ENCODE data around the gene TXNIP.

TXNIP gene

DNA sequence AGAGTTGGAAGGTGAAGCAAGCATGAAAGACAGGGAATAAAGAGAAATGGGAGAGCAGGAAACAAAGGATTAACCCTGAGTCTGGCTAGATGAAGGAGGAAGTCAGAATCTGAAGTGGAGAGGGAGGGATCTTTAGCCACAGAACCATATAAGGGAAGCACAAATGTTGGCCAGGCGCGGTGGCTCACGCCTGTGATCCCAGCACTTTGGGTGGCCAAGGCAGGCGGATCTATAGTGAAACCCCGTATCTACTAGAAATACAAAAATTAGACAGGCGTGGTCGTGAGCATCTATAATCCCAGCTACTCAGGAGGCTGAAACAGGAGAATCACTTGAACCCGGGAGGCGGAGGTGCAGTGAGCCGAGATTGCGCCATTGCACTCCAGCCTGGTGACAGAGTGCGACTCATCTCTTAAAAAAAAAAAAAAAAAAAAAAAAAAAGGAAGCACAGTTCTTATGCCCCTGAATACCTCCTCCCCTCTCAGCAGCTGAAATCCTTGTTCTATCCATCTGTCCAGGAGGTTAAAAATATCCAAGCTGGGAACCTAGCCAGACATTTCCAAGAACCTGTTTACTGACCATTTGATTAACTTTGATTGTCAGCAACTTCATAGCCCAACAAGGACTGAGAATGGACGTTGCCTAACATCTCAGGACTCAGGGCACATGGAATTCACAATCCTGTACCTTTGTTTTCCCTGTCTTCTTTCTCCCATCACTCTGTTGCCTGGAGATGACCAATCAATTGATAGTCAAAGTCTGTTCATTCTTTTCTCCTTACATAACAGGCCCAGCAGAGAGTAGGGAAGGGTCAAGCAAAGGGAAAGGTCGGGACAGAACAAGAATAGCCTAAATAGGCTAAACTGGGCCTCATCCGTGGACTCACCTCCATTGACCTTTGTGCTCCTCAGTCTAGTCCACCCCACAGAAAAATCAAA lies 10.6 kb downstream of the TXNIP start:
- no peak for DNase-seq

DNA sequence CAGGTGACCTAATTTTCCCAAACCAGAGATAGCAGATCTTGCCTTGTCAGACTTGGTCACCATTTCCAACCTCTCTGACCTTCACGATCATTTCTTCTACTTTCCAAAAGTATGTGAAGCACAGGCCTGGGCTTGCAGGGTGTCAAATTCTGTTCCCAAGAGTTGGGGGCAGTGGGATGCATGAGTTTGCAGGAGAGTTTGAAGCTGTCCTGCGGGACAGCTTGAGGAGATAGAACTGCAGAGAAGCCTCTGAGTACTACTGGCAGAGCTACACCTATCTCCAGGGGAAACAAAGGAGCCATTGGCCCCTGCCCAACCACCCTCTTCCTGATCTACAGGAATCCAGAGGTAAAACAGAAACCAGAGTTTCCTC lies 11.3 kb downstream of the TXNIP start:
- no peak for DNase-seq

DNA sequence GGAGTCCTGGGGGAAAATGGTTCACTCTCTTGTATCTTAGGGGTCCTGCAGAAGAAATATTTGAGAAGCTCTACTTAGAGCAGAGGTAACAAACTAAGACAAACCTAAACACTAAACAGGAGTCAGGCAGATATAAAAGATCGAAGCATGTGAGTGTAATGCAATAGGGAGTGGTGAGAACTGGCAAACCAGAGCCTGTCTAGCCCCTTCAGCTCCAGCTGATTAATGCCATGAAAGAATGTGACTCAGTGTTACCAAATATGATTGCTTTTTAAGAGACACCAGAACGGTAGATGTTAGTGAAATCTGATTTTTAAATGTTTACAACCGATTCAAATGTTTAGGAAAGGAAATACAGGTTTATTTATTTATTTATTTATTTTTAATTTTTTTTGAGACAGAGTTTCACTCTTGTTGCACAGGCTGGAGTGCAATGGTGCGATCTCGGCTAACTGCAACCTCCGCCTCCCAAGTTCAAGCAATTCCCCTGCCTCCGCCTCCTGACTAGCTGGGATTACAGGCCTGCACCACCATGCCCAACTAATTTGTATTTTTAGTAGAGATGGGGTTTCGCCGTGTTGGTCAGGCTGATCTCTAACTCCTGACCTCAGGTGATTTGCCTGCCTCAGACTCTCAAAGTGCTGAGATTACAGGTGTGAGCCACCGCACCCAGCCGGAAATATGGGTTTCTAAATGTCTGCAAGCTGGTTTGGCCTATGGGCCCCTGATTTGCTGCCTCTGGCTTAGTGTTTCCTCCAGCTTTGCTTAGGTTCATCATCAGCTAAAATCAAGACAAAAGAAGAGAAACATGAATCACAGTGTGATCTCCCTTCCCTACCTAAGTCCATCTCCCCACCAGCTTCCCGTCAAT lies 12.2 kb downstream of the TXNIP start:
- DNase-seq = peak in 1 of 2 donors; percentile 58

DNA sequence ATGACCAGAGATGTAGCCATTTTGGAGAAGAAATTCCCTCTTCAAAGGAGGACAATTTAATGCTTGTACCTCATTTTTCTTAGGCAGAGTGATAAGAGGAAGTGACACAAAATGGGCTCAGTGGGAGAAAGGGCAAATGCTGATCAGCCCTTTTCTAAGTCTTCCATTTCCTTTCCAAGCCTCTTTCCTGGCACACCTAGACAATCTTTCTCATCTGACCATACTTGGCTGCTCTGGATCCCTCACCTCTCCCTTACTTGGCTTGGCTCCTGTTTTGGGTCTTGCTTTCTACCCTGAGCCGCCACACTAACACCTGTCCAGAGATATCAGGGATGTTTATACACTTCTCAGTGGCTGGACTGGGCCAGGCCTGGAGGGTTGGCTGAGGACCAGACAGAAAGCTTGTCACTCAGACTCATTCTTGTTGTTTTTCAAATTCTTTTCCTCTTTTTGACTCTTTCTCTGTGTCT lies 13.1 kb downstream of the TXNIP start:
- no peak for DNase-seq

DNA sequence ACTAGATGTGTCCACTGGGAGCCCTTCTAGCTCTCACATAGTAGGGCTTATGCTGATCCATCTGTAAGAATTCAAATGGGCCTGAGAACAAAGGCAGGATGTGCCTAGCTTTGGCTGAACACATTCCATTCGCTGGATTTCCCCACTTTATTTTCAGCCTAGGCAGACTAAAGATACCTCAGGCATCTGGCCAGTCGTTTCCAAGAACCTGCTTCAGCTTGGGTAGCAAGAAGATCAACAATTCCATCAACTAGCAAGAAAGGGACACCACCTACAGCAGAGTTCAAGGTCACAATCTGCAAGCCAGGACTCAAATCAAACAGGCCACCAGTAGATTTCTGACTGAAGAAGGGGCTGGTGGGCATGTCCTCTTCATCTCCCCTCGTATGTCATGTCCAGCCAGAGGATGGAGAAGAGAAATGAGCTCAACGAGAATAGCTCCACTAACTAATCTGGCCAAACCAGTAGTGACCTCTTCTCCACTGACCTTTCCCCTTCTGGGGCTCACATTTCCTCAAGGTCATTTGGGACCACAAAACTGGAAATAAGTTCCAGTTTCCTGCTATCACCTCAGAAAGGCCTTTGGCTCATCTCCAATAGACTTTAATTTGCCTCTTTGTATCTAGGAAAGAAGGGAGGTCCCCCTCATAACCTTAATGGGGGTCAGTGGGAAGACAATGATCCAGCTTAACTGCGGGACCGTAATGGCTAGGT lies 14.2 kb downstream of the TXNIP start:
- DNase-seq = no peak

DNA sequence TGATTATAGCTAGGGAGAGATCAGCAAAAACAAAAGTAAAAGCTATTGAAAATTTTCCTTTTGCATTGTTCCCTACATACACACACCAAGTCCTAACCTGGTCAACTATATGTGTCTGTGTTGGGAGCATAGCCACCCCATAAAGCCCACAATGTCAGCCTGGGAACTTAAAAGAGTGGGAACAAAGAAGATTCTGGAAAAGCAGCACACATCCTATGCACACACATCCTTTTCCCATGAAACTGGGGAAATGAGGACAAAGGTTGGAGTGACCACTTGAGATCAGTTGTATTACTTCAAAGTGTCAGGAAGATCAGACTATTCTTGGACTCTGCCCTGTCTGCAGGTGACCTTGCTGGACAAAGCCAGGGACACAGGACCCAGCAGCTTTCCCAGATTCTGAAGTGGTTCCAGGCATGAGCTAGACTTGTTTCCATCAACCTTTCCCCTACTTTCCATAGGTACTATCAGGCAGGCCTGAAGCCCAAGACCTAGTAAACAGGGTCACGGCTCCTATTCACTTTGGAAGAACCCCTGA lies 15.9 kb downstream of the TXNIP start:
- no peak for DNase-seq

DNA sequence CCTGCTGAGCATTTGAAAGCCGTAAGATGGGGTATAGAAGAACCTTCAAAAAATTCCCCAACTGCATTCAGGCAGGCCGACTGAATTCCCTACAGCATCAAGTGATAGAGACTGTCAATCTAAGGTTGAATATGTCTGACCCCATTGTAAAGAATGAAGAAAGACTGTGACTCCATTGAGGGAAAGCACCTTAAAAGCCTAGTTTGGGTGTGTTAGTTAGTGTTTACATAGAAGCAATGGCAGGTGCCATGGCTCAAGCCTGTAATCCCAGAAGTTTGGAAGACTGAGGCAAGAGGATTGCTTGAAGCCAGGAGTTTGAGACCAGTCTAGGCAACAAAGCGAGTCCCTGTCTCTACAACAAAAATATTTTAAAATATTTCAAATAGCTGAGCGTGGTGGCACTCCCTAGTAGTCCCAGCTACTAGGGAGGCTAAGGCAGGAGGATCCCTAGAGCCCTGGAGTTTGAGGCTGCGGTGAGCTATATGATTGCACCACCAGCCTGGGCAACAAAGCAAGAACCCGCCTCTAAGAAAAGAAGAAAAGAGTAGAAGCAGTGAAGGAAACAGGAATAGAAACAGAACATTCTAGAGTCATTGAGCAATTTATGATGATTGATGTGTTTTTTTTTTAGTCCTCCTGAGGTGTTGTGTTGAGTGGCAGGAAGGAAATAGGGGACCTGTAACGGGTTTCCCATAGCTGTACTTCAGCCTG lies 16.5 kb downstream of the TXNIP start:
- peak; percentile 53 to 68 for DNase-seq

DNA sequence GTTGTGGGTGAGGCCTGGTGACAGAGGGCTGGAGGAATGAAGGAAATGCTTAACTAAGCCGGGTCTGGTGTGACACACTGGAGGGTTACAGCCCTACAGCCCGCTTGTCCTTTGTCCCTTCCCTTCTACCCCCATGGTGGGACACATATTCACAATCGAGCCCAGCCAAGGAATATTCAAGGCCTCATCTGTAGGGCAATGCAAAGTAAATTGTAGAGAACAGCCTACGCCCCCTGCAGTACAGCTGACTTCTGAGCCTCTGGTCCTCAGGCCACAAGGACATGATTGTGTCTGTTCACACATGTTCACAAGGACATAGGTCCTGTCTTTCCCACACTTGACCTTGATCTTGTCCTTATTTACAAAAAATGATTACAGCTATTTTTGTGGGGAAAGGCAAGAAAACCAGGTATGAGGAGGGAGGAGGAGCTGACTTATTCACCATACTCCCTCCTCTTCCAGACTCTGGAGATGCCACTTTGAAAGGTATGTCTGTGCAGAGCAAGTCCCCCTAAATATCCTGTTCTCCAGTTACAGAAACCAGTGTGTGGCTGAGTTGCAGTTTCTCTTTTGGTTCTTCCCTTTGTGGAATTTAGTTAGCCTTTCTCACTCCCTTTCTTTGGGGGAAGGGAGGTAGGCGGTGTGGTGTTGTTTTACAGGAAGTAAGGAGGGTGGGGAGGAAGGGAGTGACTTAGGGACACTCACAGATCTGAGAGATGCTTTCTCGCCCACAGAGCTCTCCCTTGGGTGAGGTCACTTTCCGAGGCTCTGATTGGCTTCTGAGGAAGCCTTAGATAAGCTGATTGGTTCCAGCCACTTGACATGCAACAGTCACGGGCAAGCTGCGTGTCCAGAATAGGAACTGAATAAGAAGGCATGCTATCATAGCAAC lies 17.3 kb downstream of the TXNIP start:
- peak; percentile 94 for DNase-seq

DNA sequence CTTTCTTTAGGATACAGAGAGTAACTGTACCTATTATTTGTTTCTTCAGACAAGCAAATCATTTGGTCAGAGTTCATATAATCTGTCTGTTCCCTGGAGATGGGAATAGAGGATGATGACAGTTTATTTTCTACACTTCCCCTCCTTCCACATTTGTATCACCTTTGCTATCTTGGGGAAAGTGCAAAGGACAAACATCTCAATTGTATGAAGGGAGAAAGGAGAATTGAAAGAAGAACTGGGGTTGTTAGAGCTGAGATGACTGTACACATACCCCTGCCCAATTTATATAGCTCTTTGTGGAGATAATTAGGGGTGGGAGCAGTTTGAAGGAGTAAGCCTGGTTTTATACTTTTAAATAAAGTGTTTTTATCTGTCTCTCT lies 17.9 kb downstream of the TXNIP start:
- no peak for DNase-seq

DNA sequence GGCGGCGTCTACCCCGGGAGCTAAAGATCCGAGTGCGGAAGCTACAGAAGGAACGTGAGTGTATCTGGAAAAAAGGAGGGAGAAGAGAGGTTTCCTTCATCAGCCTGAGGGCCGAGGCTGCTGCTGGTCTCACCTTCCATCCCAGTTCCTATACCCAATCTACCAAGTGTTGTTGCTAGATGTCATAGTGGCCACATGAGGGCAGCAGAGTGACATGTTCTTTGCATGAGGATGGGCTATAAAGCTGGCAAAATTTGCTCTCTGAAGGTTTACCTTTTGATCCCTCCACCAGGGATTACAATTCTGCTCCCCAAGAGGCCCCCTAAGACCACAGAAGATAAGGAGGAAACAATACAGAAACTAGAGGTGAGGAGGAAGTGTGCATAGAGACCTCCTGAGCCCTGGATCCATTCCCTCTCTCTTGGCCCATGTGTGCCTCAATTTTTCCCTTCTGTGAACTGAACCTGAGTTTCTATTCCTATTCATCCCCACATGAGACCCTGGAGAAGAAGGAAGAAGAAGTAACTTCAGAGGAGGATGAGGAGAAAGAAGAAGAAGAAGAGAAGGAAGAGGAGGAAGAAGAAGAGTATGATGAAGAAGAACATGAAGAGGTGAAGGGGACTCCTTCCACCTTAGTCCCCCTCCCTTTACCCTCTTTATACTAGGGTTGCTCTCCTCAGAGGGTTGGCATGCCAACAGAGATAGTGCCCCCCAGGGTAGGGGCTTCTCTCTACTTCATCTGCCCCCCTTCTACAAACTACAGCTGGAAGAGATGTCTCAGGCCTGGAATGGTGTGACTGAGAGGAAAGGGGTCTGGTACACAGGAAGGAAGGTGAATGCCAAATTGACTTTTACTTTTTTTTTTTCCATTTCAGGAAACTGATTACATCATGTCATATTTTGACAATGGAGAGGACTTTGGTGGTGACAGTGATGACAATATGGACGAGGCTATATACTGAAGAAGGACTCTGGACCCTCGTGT lies 18.6 kb downstream of the TXNIP start:
- peak; percentile 87 to 88 for DNase-seq

DNA sequence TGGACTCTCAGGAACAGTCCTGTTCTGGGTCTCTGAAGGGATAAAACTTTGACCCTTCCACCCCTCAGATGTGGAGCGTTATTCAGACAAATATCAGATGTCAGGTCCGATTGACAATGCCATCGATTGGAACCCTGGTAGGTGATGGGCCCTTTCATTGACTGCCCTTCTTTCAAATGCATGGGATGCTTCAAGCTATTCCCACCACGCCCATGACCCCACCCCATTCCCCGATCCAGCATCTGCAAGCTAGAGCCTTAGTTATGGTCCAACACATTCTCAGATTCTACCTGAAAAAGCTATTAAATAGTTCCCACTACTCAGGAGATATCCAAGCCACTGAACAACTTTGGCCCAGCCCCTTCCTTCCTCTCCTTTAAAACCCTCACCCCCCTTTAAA lies 19.4 kb downstream of the TXNIP start:
- no peak for DNase-seq

DNA sequence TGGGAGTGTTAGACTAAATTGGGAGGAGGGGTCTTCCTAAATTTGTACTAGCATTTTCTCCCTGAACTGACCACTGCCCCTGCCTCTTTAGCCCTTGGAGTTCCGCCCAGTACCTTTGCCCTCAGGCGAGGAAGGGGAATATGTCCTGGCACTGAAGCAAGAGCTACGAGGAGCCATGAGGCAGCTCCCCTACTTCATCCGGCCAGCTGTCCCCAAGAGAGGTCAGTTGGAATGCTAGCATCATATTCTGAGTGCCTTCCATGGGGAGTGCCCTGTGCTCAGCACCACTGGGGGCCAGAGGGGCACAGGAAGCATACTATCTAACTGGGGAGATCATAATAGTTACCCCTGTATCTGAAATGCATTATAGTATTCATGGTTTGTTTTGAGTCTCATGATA lies 21.2 kb downstream of the TXNIP start:
- DNase-seq = no peak

DNA sequence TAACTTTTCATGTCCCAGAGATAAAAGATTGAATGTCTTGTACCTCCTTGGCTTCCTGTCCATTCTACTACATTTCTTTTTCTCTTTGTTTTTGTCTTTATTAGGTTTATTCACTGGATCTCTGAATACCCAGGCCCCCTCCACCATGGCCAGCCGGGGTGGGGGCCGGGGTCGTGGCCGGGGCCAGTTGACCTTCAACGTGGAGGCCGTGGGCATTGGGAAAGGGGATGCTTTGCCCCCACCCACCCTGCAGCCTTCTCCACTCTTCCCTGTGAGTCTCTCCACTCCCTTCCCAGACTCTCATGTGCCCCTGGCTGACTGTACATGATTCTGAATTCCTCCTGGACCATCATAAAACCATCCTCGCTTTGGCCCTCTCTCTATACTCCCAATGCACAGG lies 21.7 kb downstream of the TXNIP start:
- DNase-seq = no peak

DNA sequence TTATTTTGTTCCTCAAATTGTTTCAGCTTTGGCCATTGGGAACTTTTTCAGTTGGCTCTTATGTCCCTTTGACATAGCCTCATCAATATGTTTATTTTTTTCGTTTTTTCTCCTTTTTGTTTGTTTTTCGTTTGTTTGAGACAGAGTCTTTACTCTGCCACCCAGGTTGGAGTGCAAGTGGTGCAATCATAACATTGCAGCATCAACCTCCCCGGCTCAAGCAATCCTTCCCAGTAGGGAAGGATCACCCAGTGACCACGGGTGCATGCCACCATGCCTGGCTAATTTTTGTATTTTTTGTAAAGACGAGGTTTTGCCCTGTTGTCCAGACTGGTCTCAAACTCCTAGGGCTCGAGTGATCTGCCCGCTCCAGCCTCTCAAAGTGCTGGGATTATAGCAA lies 23.8 kb downstream of the TXNIP start:
- no peak for DNase-seq

DNA sequence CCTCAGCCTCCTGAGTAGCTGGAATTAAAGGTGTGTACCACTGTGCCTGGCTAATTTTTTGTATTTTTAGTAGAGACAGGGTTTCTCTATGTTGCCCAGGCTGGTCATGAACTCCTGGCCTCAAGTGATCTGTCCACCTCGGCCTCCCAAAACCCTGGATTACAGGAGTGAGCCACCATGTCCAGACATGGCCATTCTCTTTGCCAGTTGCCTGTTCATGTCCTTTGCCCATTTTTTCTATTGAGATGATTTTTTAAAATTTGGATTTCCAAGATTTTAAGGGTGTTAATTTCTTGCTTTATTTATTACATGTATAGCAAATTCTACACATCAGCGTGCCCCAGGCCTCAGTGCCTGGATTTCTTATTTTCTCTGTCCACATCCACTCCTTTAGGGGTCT lies 29.1 kb downstream of the TXNIP start:
- no peak for DNase-seq

DNA sequence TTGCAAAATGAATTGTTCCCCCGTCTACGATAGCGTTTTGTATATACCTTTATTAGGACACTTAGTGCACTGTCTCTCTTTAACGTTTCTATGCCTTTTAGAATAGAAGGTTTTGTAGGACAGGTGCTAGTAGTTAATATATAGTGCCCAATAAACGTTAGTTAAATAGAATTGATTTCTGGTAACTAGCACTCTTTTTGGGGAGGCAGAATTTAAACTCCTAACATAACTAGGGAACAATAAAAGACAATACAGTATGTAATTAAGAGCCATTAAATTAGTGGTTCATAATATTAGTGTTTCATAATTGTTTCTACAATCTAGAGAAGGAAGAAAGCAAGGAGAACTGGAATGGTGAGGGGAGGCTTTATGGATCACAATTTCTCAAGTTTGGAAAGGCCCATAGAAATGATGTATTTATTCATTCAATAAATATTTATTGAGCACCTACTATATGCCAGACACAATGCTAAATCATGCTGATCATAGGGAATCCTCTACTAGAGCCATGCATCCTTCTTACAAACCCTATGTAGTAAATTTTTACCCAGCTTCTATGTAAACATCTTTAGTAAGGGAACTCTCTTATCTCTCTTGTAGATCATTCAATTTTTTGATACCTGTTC lies 31.1 kb downstream of the TXNIP start:
- no peak for DNase-seq

DNA sequence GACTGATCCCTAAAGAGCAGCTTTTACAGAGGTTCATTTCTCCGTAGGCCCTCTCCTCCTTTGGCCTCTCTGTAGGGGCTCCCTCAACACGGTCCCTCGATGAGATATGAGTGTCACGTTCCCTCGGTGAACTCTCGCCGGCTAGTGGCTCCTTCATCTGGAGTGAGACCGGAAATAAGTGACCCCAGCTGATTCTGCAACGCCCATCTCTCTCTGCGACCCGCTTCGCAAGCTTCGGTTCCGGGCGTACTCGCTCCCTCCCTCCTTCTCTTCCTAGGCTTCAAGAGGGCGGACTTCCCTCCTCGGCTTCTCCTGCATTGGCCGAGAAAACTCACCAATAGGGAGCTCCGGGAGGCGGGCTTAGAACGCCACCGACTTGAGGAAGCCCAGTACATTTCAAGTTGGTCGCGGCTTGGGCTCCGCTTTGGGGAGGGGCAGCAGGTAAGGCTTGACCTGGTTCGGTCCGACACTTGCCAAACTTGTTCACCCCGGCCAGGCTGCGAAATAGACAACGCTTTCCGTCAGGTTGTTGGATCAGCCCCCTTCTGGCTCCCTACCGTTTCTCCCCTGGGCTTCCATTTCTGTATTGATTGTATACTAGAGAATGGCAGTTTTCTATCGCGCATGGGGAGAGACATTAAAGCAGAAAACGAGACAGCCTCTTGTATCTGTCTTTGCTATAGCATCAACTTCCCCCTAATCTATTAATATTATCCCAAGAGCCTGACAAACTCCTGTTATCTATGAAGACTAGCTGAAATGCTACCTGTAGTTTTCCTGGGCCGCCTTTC lies 31.9 kb downstream of the TXNIP start, which contains the start of the genes ANKRD34A and POLR3GL:
TSS of gene ANKRD34A (minus strand) at position 248 of the 791 bp plus-strand sequence. CDS start 2,816 bp downstream, outside the sequence.
TSS of gene POLR3GL (plus strand) at position 363 of the 791 bp plus-strand sequence. CDS start 10,176 bp downstream, outside the sequence.
- peak; percentile 93 to 94 for DNase-seq
